Naive B cell (primary cell): ENCODE results near the gene SAPCD2. TPM values are rescaled to one million over a fixed set of nuclear protein-coding genes. Genes with fewer than 3 reads are reported as not detected.
A peak's percentile ranks its signal among the peaks of the same experiment; 100 is the strongest.

Experiments
- ATAC-seq, 2 donors: fragments of 150-1000 bp; cut with Tn5 transposase; 2 replicates each; pipeline ENCODE4 v1.10.0; 2021; ENCODE audit warnings: low read depth in 2 of 2, mild to moderate bottlenecking in 2 of 2, moderate library complexity in 2 of 2
- DNase-seq: peaks from one replicate; pipeline ENCODE4 v3.0.0; 2022
- H3K27ac Mint-ChIP-seq, 6 donors: one replicate each; pipeline ENCODE4 v1.8.0; 2020 to 2022; ENCODE audit warnings: mild to moderate bottlenecking in 6 of 6, mixed read lengths in 6 of 6, moderate library complexity in 5 of 6, inconsistent platforms in 2 of 6
- H3K27me3 Mint-ChIP-seq, 3 donors: one replicate each; pipeline ENCODE4 v1.8.0; 2021 to 2022; ENCODE audit warnings: mixed read lengths in 3 of 3, mild to moderate bottlenecking in 1 of 3
- H3K36me3 Mint-ChIP-seq, 2 donors: one replicate each; pipeline ENCODE4 v1.8.0; 2020 to 2022; ENCODE audit warnings: mixed read lengths in 2 of 2, inconsistent platforms in 1 of 2, mild to moderate bottlenecking in 1 of 2
- H3K4me1 Mint-ChIP-seq, 3 donors: one replicate each; pipeline ENCODE4 v1.8.0; 2020 to 2022; ENCODE audit warnings: mixed read lengths in 3 of 3, inconsistent platforms in 1 of 3, mild to moderate bottlenecking in 1 of 3, moderate library complexity in 1 of 3
- H3K4me3 Mint-ChIP-seq, 8 donors: one replicate each; pipeline ENCODE4 v1.8.0; 2020 to 2022; ENCODE audit warnings: mild to moderate bottlenecking in 8 of 8, mixed read lengths in 8 of 8, moderate library complexity in 8 of 8, inconsistent platforms in 2 of 8
- H3K9me3 Mint-ChIP-seq, 7 donors: one replicate each; pipeline ENCODE4 v1.8.0; 2020 to 2022; ENCODE audit warnings: mixed read lengths in 7 of 7, mild to moderate bottlenecking in 5 of 7, inconsistent platforms in 2 of 7, moderate library complexity in 1 of 7
- polyA plus RNA-seq, 6 donors: library from polyadenylated mRNA; unstranded; fragments of 300-500 nt; fragmentation: Illumina TruSeq; gene quantifications; one replicate each; pipeline ENCODE4 v1.2.3, GENCODE V29; 2021; ENCODE audit warnings: low read depth in 6 of 6

Gene SAPCD2
- polyA plus RNA-seq, 6 donors from 2014 or later, result 0.05 TPM; not detected in 5

DNA sequence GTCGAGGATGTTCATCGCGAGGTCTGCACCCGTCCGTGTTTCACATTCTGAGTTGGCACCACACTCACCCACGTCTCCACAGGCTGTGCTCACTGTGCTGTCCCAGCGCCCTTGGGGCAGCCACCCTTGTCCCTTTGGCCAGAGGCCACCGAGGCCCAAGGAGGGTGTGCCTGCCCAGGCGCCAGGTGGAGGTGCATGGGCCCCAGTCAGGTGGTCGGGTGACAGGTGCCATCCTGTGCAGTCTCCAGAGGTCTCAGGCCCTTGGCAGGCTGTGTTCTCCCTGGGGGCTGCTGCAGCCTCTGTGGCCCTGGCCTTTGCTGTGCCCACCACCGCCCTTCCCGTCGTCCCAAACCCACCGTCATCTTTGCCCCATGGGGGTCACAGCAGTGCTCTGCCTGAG is 28.9 kb upstream of the SAPCD2 start:
- Mint-ChIP-seq H3K4me3 (no peak overlapping the region), H3K4me1 (peaks cover 4 to 7% (median 5%) of the 10 kb centered on the region in 3 donors), H3K27ac (peak overlapping the region in 1 of 6 donors; percentile 56), H3K9me3 (no peaks in the 10 kb centered on the region), H3K36me3 (peaks cover 7 to 8% of the 10 kb centered on the region in 2 donors), H3K27me3 (no peaks in the 10 kb centered on the region)
- ATAC-seq (no peak), DNase-seq (no peak)

DNA sequence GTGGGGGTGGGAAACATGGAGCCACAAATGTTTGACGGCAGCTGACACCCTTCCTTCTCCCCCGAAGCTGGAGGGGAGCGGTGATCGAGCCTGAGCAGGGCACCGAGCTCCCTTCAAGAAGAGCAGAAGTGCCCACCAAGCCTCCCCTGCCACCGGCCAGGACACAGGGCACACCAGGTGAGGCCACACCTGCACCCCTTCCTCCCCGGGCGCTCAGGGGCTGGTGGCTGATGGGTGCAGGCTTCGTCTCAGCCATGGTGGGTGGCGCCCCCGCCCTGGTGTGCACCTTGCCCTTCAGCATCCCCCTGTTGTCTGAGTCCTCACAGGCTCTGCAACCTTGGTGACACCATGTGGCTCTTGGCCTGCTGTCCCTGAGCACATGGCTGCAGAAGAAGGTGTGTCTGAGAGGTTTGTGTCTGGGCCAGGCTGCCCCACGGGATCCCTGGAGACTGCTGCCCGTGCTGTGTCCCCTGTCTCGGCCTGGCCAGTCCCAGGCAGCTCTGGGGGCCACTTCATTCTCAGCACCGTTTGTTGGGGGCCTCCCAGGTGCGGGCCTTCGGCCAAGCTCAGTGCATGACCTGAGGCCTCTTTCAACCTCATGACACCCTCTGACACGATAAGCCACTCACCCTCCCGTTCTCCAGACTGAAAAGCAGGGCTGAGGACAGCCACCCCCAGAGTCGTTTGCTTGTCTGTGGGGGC is 27.6 kb upstream of the SAPCD2 start:
- H3K27ac Mint-ChIP-seq, result no peak overlapping the region

DNA sequence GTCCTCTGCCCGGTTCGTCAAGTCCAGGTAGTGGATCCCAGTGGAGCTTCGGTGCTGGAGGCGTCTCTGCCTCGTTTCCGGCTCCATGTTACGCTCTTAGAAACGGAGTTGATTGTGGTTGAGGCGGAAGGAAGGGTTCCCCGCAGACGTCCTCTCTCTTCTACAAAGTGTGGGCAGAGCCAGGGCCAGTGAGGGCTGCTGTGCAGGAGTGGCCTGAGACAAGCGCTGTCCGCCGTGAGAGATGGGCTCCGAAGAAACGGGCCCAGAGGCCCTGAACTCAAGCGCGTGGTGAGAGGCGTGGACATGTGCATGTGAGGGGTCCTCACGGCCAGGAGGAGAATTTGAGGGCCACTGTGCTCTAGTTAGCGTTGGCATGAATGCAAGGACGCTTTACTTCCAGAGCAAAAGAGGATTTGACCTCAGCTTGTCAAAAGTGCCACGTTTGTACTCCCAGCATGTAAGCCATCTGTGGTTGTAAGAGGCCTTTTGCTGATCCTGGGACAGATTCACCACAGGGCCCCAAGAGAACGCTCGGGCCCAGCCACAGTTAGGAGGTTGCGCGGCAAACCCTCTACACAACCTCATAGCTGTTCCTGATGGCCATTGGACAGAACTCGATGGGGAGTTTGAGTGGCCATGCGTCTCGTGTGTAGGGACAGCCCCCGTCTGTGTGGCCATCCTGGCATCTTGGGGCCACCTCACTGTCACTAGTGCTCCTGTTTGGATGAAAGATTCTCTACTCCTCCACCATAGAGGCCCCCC is 26.6 kb upstream of the SAPCD2 start:
- H3K36me3 Mint-ChIP-seq, result peaks cover 7 to 8% of the 10 kb centered on the region in 2 donors
- peaks cover 5 to 9% (median 7%) of the 10 kb centered on the region in 3 donors for H3K4me1 Mint-ChIP-seq
- H3K27ac Mint-ChIP-seq, result no peak overlapping the region

More for the DNA sequence above, 27.6 kb upstream of the SAPCD2 start:
- peaks cover 7 to 8% of the 10 kb centered on the region in 2 donors for H3K36me3 Mint-ChIP-seq
- DNase-seq, result no peak
- peaks cover 5 to 9% (median 5%) of the 10 kb centered on the region in 3 donors for H3K4me1 Mint-ChIP-seq
- ATAC-seq, result no peak
- no peaks in the 10 kb centered on the region for H3K27me3 Mint-ChIP-seq
- no peak overlapping the region for H3K4me3 Mint-ChIP-seq
- no peaks in the 10 kb centered on the region for H3K9me3 Mint-ChIP-seq

DNA sequence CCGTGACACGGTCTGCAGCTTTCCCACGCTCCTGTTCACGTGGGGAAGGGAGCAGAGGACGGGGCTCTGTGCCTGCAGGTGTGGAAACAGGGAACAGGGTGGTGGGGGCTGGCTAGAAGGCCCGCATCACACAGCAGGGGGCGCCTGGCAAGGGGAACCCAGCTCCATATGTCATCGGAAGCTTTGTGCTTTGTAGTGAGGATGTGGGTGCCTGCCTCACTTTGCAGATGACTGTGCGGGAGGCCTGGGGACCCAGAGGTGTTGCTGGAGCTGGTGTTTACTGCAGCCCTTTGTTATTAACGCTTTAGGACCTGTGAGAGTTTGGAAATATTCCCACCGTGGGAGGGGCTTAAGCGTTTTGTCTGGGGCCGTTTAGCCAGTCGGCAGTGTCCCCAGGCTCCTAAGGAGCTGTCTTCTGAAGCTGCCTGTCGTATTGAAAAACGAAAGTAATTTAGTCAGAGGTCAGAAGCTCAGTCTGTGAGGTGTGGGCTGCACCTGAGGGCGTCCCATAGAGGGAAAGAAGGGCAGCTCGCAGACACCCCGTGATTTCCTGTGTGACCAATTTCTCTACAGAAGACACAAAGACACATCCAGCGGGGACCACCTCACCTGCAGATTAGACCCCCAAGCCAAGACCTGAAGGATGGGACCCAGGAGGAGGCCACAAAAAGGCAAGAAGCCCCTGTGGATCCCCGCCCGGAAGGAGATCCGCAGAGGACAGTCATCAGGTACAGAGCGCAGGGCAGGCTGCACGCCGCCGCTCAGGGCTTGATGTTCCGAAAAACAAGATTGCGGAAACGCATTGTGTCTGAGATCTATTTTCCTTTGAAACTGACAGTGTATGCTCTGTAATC is 25.5 kb upstream of the SAPCD2 start:
- no peaks in the 10 kb centered on the region for H3K9me3 Mint-ChIP-seq
- no peak for DNase-seq

More for the DNA sequence above, 26.6 kb upstream of the SAPCD2 start:
- Mint-ChIP-seq H3K27me3 (no peaks in the 10 kb centered on the region), H3K4me3 (peak overlapping the region in 1 of 8 donors; percentile 21), H3K9me3 (no peaks in the 10 kb centered on the region)
- ATAC-seq (no peak), DNase-seq (no peak)

GRCh38 chr9:137089232-137089947 is 19.0 kb upstream of the SAPCD2 start:
- ATAC-seq (no peak), DNase-seq (no peak)
- H3K9me3 Mint-ChIP-seq, result no peaks in the 10 kb centered on the region
- H3K4me3 Mint-ChIP-seq, result peak overlapping the region in 4 of 8 donors; percentile 41 to 81 (median 46)
- H3K27me3 Mint-ChIP-seq, result no peaks in the 10 kb centered on the region
- no peaks in the 10 kb centered on the region for H3K36me3 Mint-ChIP-seq
- peak overlapping the region in 3 of 6 donors; percentile 41 to 65 (median 62) for H3K27ac Mint-ChIP-seq
- H3K4me1 Mint-ChIP-seq, result peaks cover 21 to 32% (median 27%) of the 10 kb centered on the region in 3 donors

More for the DNA sequence above, 25.5 kb upstream of the SAPCD2 start:
- peaks cover 5 to 9% (median 7%) of the 10 kb centered on the region in 3 donors for H3K4me1 Mint-ChIP-seq
- peak overlapping the region in 2 of 6 donors; percentile 15 to 54 for H3K27ac Mint-ChIP-seq
- H3K4me3 Mint-ChIP-seq, result peak overlapping the region in 2 of 8 donors; percentile 25 to 47
- no peaks in the 10 kb centered on the region for H3K27me3 Mint-ChIP-seq
- ATAC-seq, result peak; percentile 74 to 93
- peaks cover 4 to 7% of the 10 kb centered on the region in 2 donors for H3K36me3 Mint-ChIP-seq

GRCh38 chr9:137088121-137088520 is 17.8 kb upstream of the SAPCD2 start:
- Mint-ChIP-seq H3K4me1 (peaks cover 19 to 40% (median 29%) of the 10 kb centered on the region in 3 donors), H3K9me3 (no peaks in the 10 kb centered on the region), H3K36me3 (no peaks in the 10 kb centered on the region), H3K4me3 (peak overlapping the region; percentile 80 to 93 (median 90)), H3K27ac (peak overlapping the region in 5 of 6 donors; percentile 94 to 99 (median 96)), H3K27me3 (no peaks in the 10 kb centered on the region)
- DNase-seq (no peak), ATAC-seq (no peak)

GRCh38 chr9:137087409-137087925 is 17.1 kb upstream of the SAPCD2 start:
- peaks cover 23 to 37% (median 34%) of the 10 kb centered on the region in 3 donors for H3K4me1 Mint-ChIP-seq
- peak; percentile 0 for ATAC-seq
- no peaks in the 10 kb centered on the region for H3K27me3 Mint-ChIP-seq
- no peaks in the 10 kb centered on the region for H3K9me3 Mint-ChIP-seq
- peak overlapping the region; percentile 94 to 99 (median 96) for H3K27ac Mint-ChIP-seq
- H3K36me3 Mint-ChIP-seq, result no peaks in the 10 kb centered on the region
- H3K4me3 Mint-ChIP-seq, result peak overlapping the region; percentile 80 to 93 (median 90)
- no peak for DNase-seq

DNA sequence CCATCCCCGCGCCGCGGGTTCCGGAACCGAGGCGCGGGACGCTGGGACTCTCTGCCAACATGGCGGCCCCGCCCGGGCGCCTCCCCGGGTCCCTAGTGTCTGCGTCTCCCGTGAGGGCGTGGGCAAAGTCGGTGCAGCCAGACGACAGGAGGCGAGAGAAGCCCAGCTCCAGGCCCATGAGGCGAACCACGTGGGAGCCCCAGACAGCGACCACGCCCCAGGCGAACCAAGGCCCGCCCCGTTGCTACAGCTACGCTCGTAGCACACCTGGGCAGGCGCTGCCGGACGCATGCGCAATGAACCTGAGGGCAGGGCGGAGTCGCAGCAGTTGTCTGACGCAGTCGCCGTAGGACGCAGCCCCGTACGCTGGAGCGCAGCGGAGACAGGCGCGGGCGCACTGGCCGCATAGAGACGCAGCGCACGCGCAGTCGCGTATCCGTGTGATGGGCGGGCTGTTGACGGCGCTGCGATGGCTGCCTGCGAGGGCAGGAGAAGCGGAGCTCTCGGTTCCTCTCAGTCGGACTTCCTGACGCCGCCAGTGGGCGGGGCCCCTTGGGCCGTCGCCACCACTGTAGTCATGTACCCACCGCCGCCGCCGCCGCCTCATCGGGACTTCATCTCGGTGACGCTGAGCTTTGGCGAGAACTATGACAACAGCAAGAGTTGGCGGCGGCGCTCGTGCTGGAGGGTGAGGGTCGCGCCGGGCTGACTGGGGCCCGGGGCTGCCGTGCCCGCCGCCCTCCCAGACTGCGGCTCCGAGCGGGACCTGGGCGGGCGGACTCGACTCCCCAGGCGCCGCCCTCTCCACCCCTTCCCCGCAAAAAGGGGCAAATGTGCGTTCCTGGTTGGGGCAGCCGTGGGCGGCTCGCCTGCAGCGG is 16.4 kb upstream of the SAPCD2 start, which contains the start of gene MAN1B1:
MAN1B1 (plus strand) TSS at position 455 of the 878 bp plus-strand sequence; CDS start at position 470, 15 bp downstream.
- Mint-ChIP-seq H3K9me3 (no peaks in the 10 kb centered on the region), H3K4me3 (peak within 1 kb of the TSS; percentile 89 to 98 (median 94)), H3K27me3 (no peaks in the 10 kb centered on the region), H3K36me3 (no peaks in the 10 kb centered on the region), H3K27ac (peak within 1 kb of the TSS; percentile 94 to 99 (median 96)), H3K4me1 (peaks cover 23 to 37% (median 34%) of the 10 kb centered on the region in 3 donors)
- ATAC-seq (peak; percentile 75 to 82), DNase-seq (peak; percentile 99)

DNA sequence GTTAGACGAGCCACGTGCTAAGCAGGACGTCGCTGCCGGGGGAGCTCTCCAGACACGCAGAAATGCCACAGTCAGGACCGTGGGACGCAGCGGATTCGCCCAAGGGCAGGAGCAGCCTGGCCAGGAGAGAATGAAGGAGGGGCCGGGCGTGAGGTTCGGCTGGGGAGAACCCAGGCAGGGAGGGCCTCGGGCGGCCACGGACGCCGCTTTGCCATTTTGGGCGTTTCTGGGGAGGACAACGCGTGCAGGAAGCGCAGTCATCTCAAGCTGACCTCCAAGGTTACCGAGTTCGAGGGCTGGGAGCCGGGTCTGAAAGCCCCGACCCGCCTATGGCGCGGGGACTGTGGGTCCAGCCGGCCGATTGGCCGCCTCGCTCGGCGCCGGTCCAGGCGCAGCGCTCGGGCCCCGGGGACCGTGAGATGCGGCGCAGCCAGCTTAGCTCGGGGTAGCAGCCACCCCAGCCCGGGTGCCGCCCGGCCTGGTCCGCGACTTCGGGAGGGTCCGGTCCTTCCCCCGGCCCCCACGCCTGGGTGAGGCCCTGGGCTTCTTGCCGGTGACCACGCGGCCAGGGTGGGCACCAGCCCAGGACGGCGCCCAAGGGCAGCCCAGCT is 15.7 kb upstream of the SAPCD2 start:
- Mint-ChIP-seq H3K4me3 (peak overlapping the region; percentile 89 to 98 (median 94)), H3K4me1 (peaks cover 23 to 37% (median 34%) of the 10 kb centered on the region in 3 donors), H3K36me3 (no peaks in the 10 kb centered on the region), H3K27ac (peak overlapping the region; percentile 94 to 98 (median 96)), H3K27me3 (no peaks in the 10 kb centered on the region), H3K9me3 (no peaks in the 10 kb centered on the region)
- DNase-seq (no peak), ATAC-seq (peak; percentile 1)

- peak overlapping the region in 2 of 8 donors; percentile 89 to 94 for H3K4me3 Mint-ChIP-seq
- H3K27ac Mint-ChIP-seq, result no peak overlapping the region
- no peaks in the 10 kb centered on the region for H3K9me3 Mint-ChIP-seq
- no peaks in the 10 kb centered on the region for H3K27me3 Mint-ChIP-seq
- no peak for DNase-seq
- no peak for ATAC-seq
- H3K36me3 Mint-ChIP-seq, result no peaks in the 10 kb centered on the region
- peaks cover 23 to 38% (median 31%) of the 10 kb centered on the region in 3 donors for H3K4me1 Mint-ChIP-seq
Observed at GRCh38 chr9:137084526-137084925, 14.2 kb upstream of the SAPCD2 start.

DNA sequence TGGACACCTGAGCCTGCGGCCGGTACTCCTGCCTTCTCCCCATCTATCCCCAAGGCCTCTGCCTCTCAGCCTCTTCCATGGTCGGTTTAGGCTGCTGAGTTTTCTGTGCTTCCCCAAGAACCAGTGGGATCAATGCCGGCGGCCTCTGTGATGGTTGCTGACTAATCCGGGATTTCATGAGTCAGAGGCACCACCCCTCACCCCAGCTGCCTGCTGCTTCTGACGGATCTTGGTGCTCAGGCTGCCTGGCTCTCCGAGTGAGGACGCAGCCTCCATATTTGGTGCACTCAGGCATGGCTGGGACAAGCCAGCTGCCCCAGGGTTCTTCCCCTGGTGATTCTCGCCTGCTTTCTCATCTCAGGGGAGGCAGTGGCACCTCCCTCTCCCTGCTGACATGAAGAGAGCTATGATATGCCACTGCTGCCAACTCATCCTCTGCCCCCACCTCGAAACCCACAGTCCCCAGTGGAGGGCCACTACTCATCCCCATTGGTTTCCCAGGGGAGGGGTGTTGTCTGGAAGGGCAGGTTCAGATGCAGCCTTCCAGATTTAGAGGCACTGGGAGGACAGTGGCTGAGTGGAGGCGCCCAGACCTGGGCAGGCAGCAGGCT is 13.1 kb upstream of the SAPCD2 start:
- no peak for ATAC-seq
- peaks cover 23 to 30% (median 26%) of the 10 kb centered on the region in 3 donors for H3K4me1 Mint-ChIP-seq
- no peaks in the 10 kb centered on the region for H3K27me3 Mint-ChIP-seq
- no peaks in the 10 kb centered on the region for H3K9me3 Mint-ChIP-seq
- H3K4me3 Mint-ChIP-seq, result peak overlapping the region in 2 of 8 donors; percentile 56 to 89
- no peak for DNase-seq
- no peaks in the 10 kb centered on the region for H3K36me3 Mint-ChIP-seq
- peak overlapping the region in 3 of 6 donors; percentile 34 to 59 (median 44) for H3K27ac Mint-ChIP-seq
